Measurements from ENCODE around the gene NOS3. TPM values are rescaled to one million over a fixed set of nuclear protein-coding genes. Genes with fewer than 3 reads are reported as not detected.

Gene NOS3
- 106 TPM for polyA plus RNA-seq (2012; ENCODE audit: insufficient read length, low read depth)

- TF ChIP-seq REST (IDR thresholded peaks at IDR 0.05; ENCODE audit: insufficient read depth in 1 of 2, low read depth in 2 of 2, low read length in 2 of 2) (no peak), POLR2AphosphoS5 (IDR thresholded peaks at IDR 0.05; ENCODE audit: low read depth, low read length) (no peak), SIN3A (IDR thresholded peaks at IDR 0.05; ENCODE audit: borderline replicate concordance, insufficient read depth, low read length) (no peak), FOXP2 (optimal IDR thresholded peaks at IDR 0.05; ENCODE audit: borderline replicate concordance, extremely low read depth, extremely low read length, insufficient read depth) (no peak), TAF1 (IDR thresholded peaks at IDR 0.05; ENCODE audit: borderline replicate concordance, insufficient read depth, low read length) (no peak)
Measured at GRCh38 chr7:150990416-150991186, at the start of gene NOS3. Gene NOS3 (plus strand): TSS chr7:150991017. CDS start chr7:150993804, 2,787 bp downstream.

- TF ChIP-seq POLR2AphosphoS5 (IDR thresholded peaks at IDR 0.05; ENCODE audit: low read depth, low read length), result no peak
- no peak for TF ChIP-seq REST (IDR thresholded peaks at IDR 0.05; ENCODE audit: insufficient read depth in 1 of 2, low read depth in 2 of 2, low read length in 2 of 2)
Measured at GRCh38 chr7:150941351-150942000, 49.3 kb upstream of the NOS3 start.

GRCh38 chr7:150942001-150942590 is 48.7 kb upstream of the NOS3 start:
- TF ChIP-seq POLR2AphosphoS5 (IDR thresholded peaks at IDR 0.05; ENCODE audit: low read depth, low read length), result no peak
- no peak for TF ChIP-seq SIN3A (IDR thresholded peaks at IDR 0.05; ENCODE audit: borderline replicate concordance, insufficient read depth, low read length)
- no peak for TF ChIP-seq TAF1 (IDR thresholded peaks at IDR 0.05; ENCODE audit: borderline replicate concordance, insufficient read depth, low read length)
- no peak for TF ChIP-seq FOXP2 (optimal IDR thresholded peaks at IDR 0.05; ENCODE audit: borderline replicate concordance, extremely low read depth, extremely low read length, insufficient read depth)
- TF ChIP-seq REST (IDR thresholded peaks at IDR 0.05; ENCODE audit: insufficient read depth in 1 of 2, low read depth in 2 of 2, low read length in 2 of 2), result no peak

- TF ChIP-seq POLR2AphosphoS5 (IDR thresholded peaks at IDR 0.05; ENCODE audit: low read depth, low read length) (no peak), TAF1 (IDR thresholded peaks at IDR 0.05; ENCODE audit: borderline replicate concordance, insufficient read depth, low read length) (no peak), SIN3A (IDR thresholded peaks at IDR 0.05; ENCODE audit: borderline replicate concordance, insufficient read depth, low read length) (no peak), FOXP2 (optimal IDR thresholded peaks at IDR 0.05; ENCODE audit: borderline replicate concordance, extremely low read depth, extremely low read length, insufficient read depth) (no peak), REST (IDR thresholded peaks at IDR 0.05; ENCODE audit: insufficient read depth in 1 of 2, low read depth in 2 of 2, low read length in 2 of 2) (no peak)
Measured at GRCh38 chr7:150942591-150943452, 48.0 kb upstream of the NOS3 start.

All from PFSK-1 (cell line).